T-cell (primary cell): Measurements from ENCODE around the gene NEK8. TPM values are rescaled to one million over a fixed set of nuclear protein-coding genes. Genes with fewer than 3 reads are reported as not detected.
A peak's percentile ranks its signal among the peaks of the same experiment; 100 is the strongest.
"Not testable (repeated sequence)": the region's sequence is repeated elsewhere in the genome, so short reads cannot be mapped to it uniquely, and the experiment has no call there.

Experiments
- ATAC-seq, 4 experiments: fragments of 200-7000 bp in 3 of 4; fragments of 150-1000 bp in 1 of 4; cut with Tn5 transposase; replicated peaks in 1 of 4; 1 replicate in 3 of 4; 2 replicates in 1 of 4; pipeline ENCODE4 v1.10.0; 2021; ENCODE audit warnings: moderate library complexity in 3 of 4, mild to moderate bottlenecking in 2 of 4, moderate number of reproducible peaks in 1 of 4
- CTCF ChIA-PET, 2 donors: fragments of 300-600 bp; sonication (Branson Sonifier 250); formaldehyde crosslinking; loops; one replicate each; lab custom pipeline; 2022; ENCODE audit warnings: antibody characterized with exemption in 2 of 2; lab: Charles Lee
- POLR2A ChIA-PET, 2 donors: fragments of 300-600 bp; sonication (Branson Sonifier 250); formaldehyde crosslinking; loops; one replicate each; lab custom pipeline; 2022; ENCODE audit warnings: antibody characterized with exemption in 2 of 2; lab: Charles Lee
- DNase-seq, 35 experiments: peaks; one replicate each; pipeline versions ENCODE4 v3.0.0 to v3.0.0-alpha.2; 2013 to 2023
- H3K27ac ChIP-seq: one replicate; pipeline ENCODE4 v1.5.1; 2013; ENCODE audit warnings: low read length
- H3K27me3 ChIP-seq, 2 experiments: replicated peaks in 1 of 2; 1 replicate in 1 of 2; 2 replicates in 1 of 2; pipeline versions ENCODE4 v1.6.1 to v1.7.0; 2013; ENCODE audit warnings: low read length in 1 of 2, mixed read lengths in 1 of 2; ENCODE audit not compliant: control insufficient read depth in 2 of 2, insufficient read depth in 2 of 2; ENCODE audit errors: extremely low read depth in 1 of 2
- H3K36me3 ChIP-seq, 2 donors: 1 replicate in 1 of 2; 2 replicates in 1 of 2; pipeline versions ENCODE4 v1.6.1 to v1.7.0; 2013; ENCODE audit warnings: low read length in 1 of 2; ENCODE audit not compliant: control insufficient read depth in 2 of 2, insufficient read depth in 1 of 2; ENCODE audit errors: extremely low read depth in 1 of 2
- H3K4me1 ChIP-seq, 2 experiments: 1 replicate in 1 of 2; 2 replicates in 1 of 2; pipeline versions ENCODE4 v1.6.1 to v1.7.0; 2013; ENCODE audit warnings: low read length in 2 of 2, mixed read lengths in 1 of 2; ENCODE audit not compliant: insufficient read depth in 2 of 2, control insufficient read depth in 1 of 2; ENCODE audit errors: extremely low read depth in 1 of 2
- H3K4me3 ChIP-seq, 2 donors: 1 replicate in 1 of 2; 2 replicates in 1 of 2; pipeline versions ENCODE4 v1.5.1 to v1.7.0; 2013; ENCODE audit warnings: mild to moderate bottlenecking in 2 of 2, low read length in 1 of 2, moderate library complexity in 1 of 2; ENCODE audit not compliant: control insufficient read depth in 1 of 2; ENCODE audit errors: extremely low read depth in 1 of 2
- H3K9me3 ChIP-seq: 2 replicates; pipeline ENCODE4 v1.7.0; 2013
- H3K27ac Mint-ChIP-seq, 2 donors: one replicate each; pipeline ENCODE4 v1.8.0; 2020 to 2021; ENCODE audit warnings: mild to moderate bottlenecking in 2 of 2, mixed read lengths in 2 of 2
- H3K27me3 Mint-ChIP-seq, 2 donors: one replicate each; pipeline ENCODE4 v1.8.0; 2021 to 2022; ENCODE audit warnings: mixed read lengths in 2 of 2
- H3K36me3 Mint-ChIP-seq: one replicate; pipeline ENCODE4 v1.8.0; 2021; ENCODE audit warnings: mixed read lengths
- H3K4me1 Mint-ChIP-seq, 3 donors: one replicate each; pipeline ENCODE4 v1.8.0; 2020 to 2022; ENCODE audit warnings: mixed read lengths in 3 of 3, mild to moderate bottlenecking in 1 of 3
- H3K4me3 Mint-ChIP-seq, 3 donors: one replicate each; pipeline ENCODE4 v1.8.0; 2020 to 2022; ENCODE audit warnings: mild to moderate bottlenecking in 3 of 3, mixed read lengths in 3 of 3, moderate library complexity in 3 of 3
- H3K9me3 Mint-ChIP-seq, 3 donors: one replicate each; pipeline ENCODE4 v1.8.0; 2020 to 2022; ENCODE audit warnings: mixed read lengths in 3 of 3
- WGBS: methylation state at CpG from one replicate; pipeline ENCODE4 v1.1.5; 2013; ENCODE audit warnings: missing lambda C conversion rate; ENCODE audit not compliant: insufficient coverage; 5-methylcytosine and 5-hydroxymethylcytosine counted together
- total RNA-seq, 35 experiments: library from RNA in 6 of 35; stranded (reverse) in 6 of 35; fragments of 120-200 nt in 1 of 35; gene quantifications; one replicate each; pipeline versions ENCODE4 v1.2.1 to v1.2.4 and lab custom pipeline; 2013 to 2026

Gene NEK8
- total RNA-seq, 5 donors from 2014 or later (not counting 1 experiment from before 2014, with no cell fraction given), result 7.7 to 13.6 (median 12.7) TPM

DNA sequence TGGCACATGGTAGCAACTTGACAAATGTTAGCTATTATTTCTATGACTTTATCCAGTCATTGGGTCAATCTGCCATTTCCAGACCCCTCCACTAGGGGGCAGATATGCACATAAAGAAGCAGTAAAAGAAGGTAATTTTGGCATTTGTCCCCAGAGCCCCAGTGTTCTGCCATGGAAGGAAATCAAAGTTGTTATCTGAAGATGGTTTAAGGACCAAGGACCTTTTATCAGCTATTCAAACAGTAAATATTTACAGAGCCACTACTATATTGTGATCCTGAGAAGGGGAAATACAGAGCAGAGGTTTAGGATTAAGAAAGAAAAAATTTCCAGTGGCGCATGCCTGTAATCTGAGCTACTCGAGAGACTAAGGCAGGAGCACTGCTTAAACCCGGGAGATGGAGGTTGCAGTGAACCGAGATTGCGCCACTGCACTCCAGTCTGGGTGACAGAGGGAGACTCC lies 35.2 kb downstream of the NEK8 start:
- Mint-ChIP-seq H3K36me3 (peaks cover 16% of the 10 kb centered on the region), H3K9me3 (no peaks in the 10 kb centered on the region), H3K4me3 (no peak overlapping the region), H3K4me1 (peaks cover 3 to 6% (median 4%) of the 10 kb centered on the region in 3 donors), H3K27me3 (no peaks in the 10 kb centered on the region), H3K27ac (peak overlapping the region; percentile 53 to 73)
- Histone ChIP-seq H3K4me3 (no peak overlapping the region), H3K4me1 (no peaks in the 10 kb centered on the region), H3K27ac (no peak overlapping the region), H3K36me3 (peaks cover 4 to 40% of the 10 kb centered on the region in 2 donors), H3K9me3 (no peaks in the 10 kb centered on the region), H3K27me3 (no peaks in the 10 kb centered on the region)
- peak; percentile 31 to 84 (median 70) for DNase-seq
- peak; percentile 61 to 82 (median 75) for ATAC-seq
- ChIA-PET CTCF (interaction anchor here (0.6 to 3.0 kb wide), 61 partner anchors 9 to 1040 kb away, joined by 3 to 32 read pairs (median 4); partner anchors contain the start of genes FAM222B (in 2 of the 2), FLOT2 (in 2 of the 2), TLCD1 (in 2 of the 2) and DHRS13 (in 1 of the 2)), POLR2A (interaction anchor here in 1 of 2 donors (1.0 kb wide), 1 partner anchor 64 kb away, joined by 3 read pairs; no protein-coding TSS in a partner anchor)
- WGBS, result 83% methylated on average over 1 of the region's 5 CpGs

DNA sequence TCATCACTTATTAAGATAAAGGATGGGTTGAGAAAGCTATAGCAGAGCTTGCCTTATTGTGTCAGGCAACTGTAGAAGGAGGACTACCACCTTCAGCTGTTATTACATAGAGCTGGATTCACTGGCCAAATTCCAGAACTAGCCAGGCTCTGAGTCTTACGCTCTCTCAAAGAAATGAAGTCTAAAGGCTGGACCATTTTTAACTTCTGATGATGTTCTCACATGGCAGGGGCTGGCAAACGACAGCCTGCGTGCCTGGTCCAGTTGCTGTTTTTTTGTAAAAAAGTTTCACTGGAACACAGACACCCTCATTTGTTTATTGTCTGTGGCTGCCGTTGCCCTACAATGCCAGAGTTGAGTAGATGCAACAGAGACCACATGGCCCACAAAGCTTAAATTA lies 36.5 kb downstream of the NEK8 start:
- H3K27ac Mint-ChIP-seq, result no peak overlapping the region

DNA sequence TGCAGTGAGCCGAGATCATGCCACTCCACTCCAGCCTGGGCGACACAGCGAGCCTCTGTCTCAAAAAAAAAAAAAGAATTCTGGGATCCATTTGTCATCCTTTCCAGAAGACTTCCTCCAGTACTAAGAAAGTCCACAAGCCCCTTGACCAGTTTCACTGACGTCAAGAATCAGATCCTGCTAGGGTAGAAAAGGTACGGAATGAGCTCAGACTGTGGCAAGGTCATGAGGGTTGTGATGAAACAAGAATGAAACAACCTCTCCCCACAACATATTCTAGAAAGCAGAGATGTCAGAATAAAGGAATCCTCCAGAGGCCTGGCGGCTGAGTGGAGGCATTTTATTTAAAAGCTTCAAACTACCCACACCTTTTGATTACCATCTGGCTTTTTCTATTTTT lies 45.1 kb downstream of the NEK8 start:
- POLR2A ChIA-PET, result interaction anchor here (0.6 to 0.7 kb wide), 3 partner anchors 19 to 1290 kb away, joined by 3 to 6 read pairs (median 4); no protein-coding TSS in a partner anchor
- DNase-seq (no peak), ATAC-seq (no peak)
- H3K36me3 ChIP-seq, result peaks cover 0 to 4% of the 10 kb centered on the region in 2 donors
- no peak overlapping the region for H3K27ac ChIP-seq
- no peak overlapping the region for H3K4me3 ChIP-seq
- peaks cover 3 to 11% of the 10 kb centered on the region in 2 experiments for H3K4me1 ChIP-seq
- CTCF ChIA-PET, result interaction anchor here (0.5 to 2.4 kb wide), 6 partner anchors 10 to 121 kb away, joined by 3 to 13 read pairs (median 6); no protein-coding TSS in a partner anchor
- no peaks in the 10 kb centered on the region for H3K27me3 ChIP-seq
- WGBS, result 100% methylated on average over 3 of the region's 6 CpGs
- no peak overlapping the region for H3K27ac Mint-ChIP-seq
- H3K4me1 Mint-ChIP-seq, result peaks cover 26 to 31% (median 27%) of the 10 kb centered on the region in 3 donors
- H3K27me3 Mint-ChIP-seq, result no peaks in the 10 kb centered on the region
- no peak overlapping the region for H3K4me3 Mint-ChIP-seq
- no peaks in the 10 kb centered on the region for H3K36me3 Mint-ChIP-seq
- no peaks in the 10 kb centered on the region for H3K9me3 ChIP-seq
- no peaks in the 10 kb centered on the region for H3K9me3 Mint-ChIP-seq

More for the DNA sequence above, 36.5 kb downstream of the NEK8 start:
- CTCF ChIA-PET, result interaction anchor here (0.6 to 3.0 kb wide), 10 partner anchors 10 to 152 kb away, joined by 3 to 22 read pairs (median 4); partner anchors contain the start of genes DHRS13 (in 1 of the 2), FAM222B (in 1 of the 2), FLOT2 (in 1 of the 2) and NEK8 (in 1 of the 2)
- H3K4me1 Mint-ChIP-seq, result peaks cover 4 to 13% (median 7%) of the 10 kb centered on the region in 3 donors
- no peak for ATAC-seq
- POLR2A ChIA-PET, result interaction anchor here in 1 of 2 donors (1.0 kb wide), 1 partner anchor 37 kb away, joined by 3 read pairs; no protein-coding TSS in a partner anchor
- no peak overlapping the region for H3K27ac ChIP-seq
- no peak for DNase-seq
- H3K36me3 ChIP-seq, result peaks cover 3 to 29% of the 10 kb centered on the region in 2 donors
- H3K4me1 ChIP-seq, result no peaks in the 10 kb centered on the region
- H3K27me3 ChIP-seq, result no peaks in the 10 kb centered on the region
- WGBS, result 88% methylated on average over 3 of the region's 4 CpGs
- H3K4me3 Mint-ChIP-seq, result no peak overlapping the region
- H3K4me3 ChIP-seq, result no peak overlapping the region
- H3K27me3 Mint-ChIP-seq, result no peaks in the 10 kb centered on the region
- H3K36me3 Mint-ChIP-seq, result peaks cover 8% of the 10 kb centered on the region
- H3K9me3 Mint-ChIP-seq, result no peaks in the 10 kb centered on the region
- no peaks in the 10 kb centered on the region for H3K9me3 ChIP-seq

DNA sequence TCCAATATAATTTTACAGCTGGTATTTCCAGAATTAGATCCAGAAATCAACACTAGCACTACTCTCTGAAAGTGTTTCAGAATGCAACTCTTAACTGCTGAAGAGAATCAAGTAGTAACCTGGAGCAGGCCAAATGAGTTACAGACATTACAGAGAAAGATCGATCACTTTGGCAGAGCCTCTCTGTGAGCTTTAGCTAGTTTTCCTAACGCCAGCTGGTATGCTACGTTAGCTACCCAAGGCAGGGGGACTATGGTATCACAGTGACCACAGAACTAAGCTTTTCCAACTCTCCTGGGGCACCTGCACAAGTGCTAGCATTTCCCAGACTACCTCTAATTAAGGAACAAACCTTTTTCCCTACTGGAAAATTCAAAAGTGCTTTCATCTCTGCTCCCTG lies 45.6 kb downstream of the NEK8 start:
- H3K36me3 Mint-ChIP-seq, result peaks cover 4% of the 10 kb centered on the region
- Histone ChIP-seq H3K9me3 (no peaks in the 10 kb centered on the region), H3K4me3 (no peak overlapping the region), H3K4me1 (peaks cover 3 to 11% of the 10 kb centered on the region in 2 experiments), H3K27ac (no peak overlapping the region), H3K27me3 (no peaks in the 10 kb centered on the region), H3K36me3 (peaks cover 0 to 4% of the 10 kb centered on the region in 2 donors)
- H3K9me3 Mint-ChIP-seq, result no peaks in the 10 kb centered on the region
- POLR2A ChIA-PET, result interaction anchor here in 1 of 2 donors (0.7 kb wide), 2 partner anchors 354 to 1290 kb away, joined by 4 to 6 read pairs; no protein-coding TSS in a partner anchor
- DNase-seq (no peak), ATAC-seq (no peak)
- no peak overlapping the region for H3K4me3 Mint-ChIP-seq
- no peak overlapping the region for H3K27ac Mint-ChIP-seq
- H3K4me1 Mint-ChIP-seq, result peaks cover 30 to 36% (median 31%) of the 10 kb centered on the region in 3 donors
- WGBS, result 97% methylated on average over 3 of the region's 3 CpGs
- CTCF ChIA-PET, result interaction anchor here in 1 of 2 donors (0.5 to 2.4 kb wide), 3 partner anchors 11 to 57 kb away, joined by 3 to 13 read pairs (median 8); no protein-coding TSS in a partner anchor
- H3K27me3 Mint-ChIP-seq, result no peaks in the 10 kb centered on the region

DNA sequence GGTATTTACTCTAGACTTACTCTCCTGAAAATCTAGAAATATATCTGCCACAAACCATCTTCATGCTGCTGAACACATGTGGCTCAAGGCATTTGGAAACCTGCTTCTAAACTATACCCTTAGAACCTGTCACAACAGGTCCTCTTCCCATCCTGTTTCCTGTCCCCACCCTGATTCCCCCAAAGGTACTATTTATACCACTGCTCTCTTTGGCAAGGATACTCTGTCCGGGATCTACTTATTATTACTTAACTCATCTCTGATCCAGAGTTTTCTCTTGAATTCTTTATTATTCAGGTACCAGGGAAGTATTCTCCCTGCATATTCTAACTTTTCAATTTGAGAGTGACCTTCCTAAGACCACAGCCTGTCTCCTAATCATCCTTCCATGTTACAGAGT lies 48.6 kb downstream of the NEK8 start:
- H3K9me3 Mint-ChIP-seq, result no peaks in the 10 kb centered on the region
- Histone ChIP-seq H3K27ac (no peak overlapping the region), H3K27me3 (no peaks in the 10 kb centered on the region), H3K4me1 (peaks cover 3 to 11% of the 10 kb centered on the region in 2 experiments), H3K36me3 (peaks cover 0 to 6% of the 10 kb centered on the region in 2 donors), H3K4me3 (no peak overlapping the region), H3K9me3 (no peaks in the 10 kb centered on the region)
- CTCF ChIA-PET, result interaction anchor here in 1 of 2 donors (0.6 kb wide), 1 partner anchor 90 kb away, joined by 4 read pairs; no protein-coding TSS in a partner anchor
- POLR2A ChIA-PET, result interaction anchor here in 1 of 2 donors (0.7 kb wide), 1 partner anchor 37 kb away, joined by 6 read pairs; no protein-coding TSS in a partner anchor
- peaks cover 14% of the 10 kb centered on the region for H3K36me3 Mint-ChIP-seq
- peak overlapping the region; percentile 73 to 91 for H3K27ac Mint-ChIP-seq
- no peak overlapping the region for H3K4me3 Mint-ChIP-seq
- no CpG with 5 or more reads among the region's 1 CpG for WGBS
- ATAC-seq (no peak), DNase-seq (no peak)
- H3K27me3 Mint-ChIP-seq, result no peaks in the 10 kb centered on the region
- peaks cover 37 to 41% (median 38%) of the 10 kb centered on the region in 3 donors for H3K4me1 Mint-ChIP-seq

DNA sequence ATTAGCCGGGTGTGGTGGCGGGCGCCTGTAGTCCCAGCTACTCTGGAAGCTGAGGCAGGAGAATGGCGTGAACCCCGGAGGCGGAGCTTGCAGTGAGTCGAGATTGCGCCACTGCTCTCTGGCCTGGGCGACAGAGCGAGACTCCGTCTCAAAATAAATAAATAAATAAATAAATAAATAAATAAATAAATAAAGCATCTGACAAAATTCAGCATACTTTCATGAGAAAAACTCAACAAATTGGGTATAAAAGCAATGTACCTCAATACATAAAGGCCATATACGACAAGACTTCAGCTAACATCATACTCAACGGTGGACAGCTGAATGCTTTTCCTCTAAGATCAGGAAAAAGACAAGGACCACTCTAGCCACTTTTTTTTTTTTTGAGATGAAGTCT lies 51.0 kb downstream of the NEK8 start:
- H3K27ac ChIP-seq, DNase-seq, H3K36me3 ChIP-seq, H3K9me3 ChIP-seq, H3K27ac Mint-ChIP-seq, H3K27me3 ChIP-seq, H3K4me3 ChIP-seq, H3K27me3 Mint-ChIP-seq, H3K4me3 Mint-ChIP-seq, H3K9me3 Mint-ChIP-seq, ATAC-seq: not testable (repeated sequence)
- peaks cover 3 to 11% of the 10 kb centered on the region in 2 experiments for H3K4me1 ChIP-seq
- H3K36me3 Mint-ChIP-seq, result peaks cover 14% of the 10 kb centered on the region
- peaks cover 34 to 41% (median 35%) of the 10 kb centered on the region in 3 donors for H3K4me1 Mint-ChIP-seq
- POLR2A ChIA-PET, result interaction anchor here in 1 of 2 donors (0.8 kb wide), 1 partner anchor 100 kb away, joined by 6 read pairs; no protein-coding TSS in a partner anchor
- CTCF ChIA-PET, result interaction anchor here (0.6 kb wide), 2 partner anchors 9 to 10 kb away, joined by 3 to 4 read pairs; no protein-coding TSS in a partner anchor
- WGBS, result 100% methylated on average over 7 of the region's 13 CpGs
